NOMO-1 treated with dmso at 0.1 percent for 144 hours (cell line): ENCODE results near the gene NT5DC1.
"Not testable (repeated sequence)": the region's sequence is repeated elsewhere in the genome, so short reads cannot be mapped to it uniquely, and the experiment has no call there.

Source experiments
- DNase-seq: peaks from one replicate; lab custom pipeline; 2025; ENCODE audit not compliant: unreplicated experiment; lab: John Stamatoyannopoulos, UW

NT5DC1 gene

DNA sequence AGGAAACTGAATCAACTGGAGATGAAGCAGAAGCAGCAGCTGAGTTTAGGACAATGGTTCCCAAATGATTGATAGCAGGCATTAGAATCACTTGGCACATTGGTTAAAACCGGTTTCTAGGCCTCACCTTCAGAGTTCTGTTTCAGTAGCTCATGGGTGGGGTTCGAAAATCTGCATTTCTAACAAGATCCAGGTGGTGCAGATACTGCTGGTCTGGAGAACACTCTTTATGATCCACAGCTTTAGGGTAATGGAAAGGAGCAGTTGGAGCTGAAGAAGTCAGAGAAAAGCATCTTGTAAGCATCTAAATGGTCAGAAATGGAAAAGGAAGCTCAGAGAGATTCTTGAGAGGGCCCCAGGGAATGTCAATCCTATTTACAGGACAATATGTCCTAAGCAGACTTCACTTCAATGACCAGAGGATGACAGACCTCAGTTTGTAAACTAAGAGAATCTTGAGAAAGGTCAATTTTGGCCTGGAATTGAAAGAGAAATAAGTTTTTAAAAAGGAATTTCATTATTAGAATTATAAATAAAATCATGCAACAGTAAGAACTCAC is 170.6 kb downstream of the NT5DC1 start:
- no peak for DNase-seq

- no peak for DNase-seq
Measured at GRCh38 chr6:116277124-116277523, 176.5 kb downstream of the NT5DC1 start.

DNA sequence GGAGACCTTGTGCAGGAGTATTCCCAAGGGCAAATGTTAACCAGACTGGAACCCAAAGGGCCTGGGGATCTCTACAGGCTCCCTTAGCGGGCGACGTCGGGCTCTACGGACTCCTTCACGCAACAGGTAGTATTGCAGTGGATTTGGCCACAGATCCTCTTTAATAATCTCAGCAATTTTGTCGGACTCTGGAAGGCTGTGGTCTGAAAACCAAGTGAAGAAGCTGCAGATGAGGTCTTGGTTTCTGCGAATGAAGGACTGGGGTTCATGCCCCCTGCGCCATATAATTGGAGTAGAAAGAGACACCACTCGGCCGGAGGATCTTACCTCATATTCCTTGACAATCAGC is 177.8 kb downstream of the NT5DC1 start:
- no peak for DNase-seq

GRCh38 chr6:116278854-116279231 is 178.2 kb downstream of the NT5DC1 start:
- DNase-seq, result no peak

DNA sequence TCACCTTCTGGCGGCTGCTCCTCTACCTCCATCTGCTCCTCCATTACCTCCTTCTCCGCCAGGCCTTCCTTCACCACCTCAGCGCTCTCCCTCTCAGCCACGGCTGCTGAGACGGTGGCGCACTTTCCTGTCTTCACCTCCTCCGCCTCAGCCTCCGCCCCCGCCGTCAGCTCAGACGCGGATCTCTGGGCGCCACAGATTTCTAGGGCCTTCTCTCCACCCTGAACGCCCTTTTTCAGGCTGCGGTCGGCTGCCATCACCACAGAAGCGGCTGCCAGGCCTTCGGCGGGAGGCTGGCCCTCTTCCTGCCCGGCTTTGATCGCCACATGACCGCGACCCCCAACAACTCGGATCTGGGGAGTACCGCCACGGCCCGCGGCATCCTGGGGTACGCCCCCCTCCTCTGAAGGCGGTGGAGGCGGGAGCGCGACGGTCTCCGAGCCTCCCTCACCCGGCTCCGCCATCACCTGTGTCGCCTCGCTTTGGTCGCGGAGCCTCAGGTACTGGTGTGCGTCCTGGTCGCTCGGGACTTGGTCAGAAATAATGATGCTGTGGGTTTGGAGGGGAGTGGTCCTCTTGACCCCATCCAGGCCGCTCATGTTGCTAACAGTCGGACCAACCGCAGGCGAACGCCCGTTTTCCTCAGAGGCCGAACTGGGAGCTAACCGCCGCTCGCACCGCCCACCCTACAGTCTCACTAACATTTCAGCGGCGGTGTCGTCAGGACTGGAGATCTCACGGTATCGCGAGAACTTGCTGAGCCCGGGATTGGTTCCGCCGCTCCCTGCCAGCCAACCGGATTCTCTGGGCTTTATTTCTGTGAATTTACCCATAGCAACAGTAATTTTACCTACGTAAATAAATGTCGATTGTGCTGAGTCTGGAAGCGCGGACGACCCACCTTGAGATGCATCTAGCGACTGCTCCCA is 178.8 kb downstream of the NT5DC1 start, which contains the start of gene TSPYL1:
TSS of gene TSPYL1 (minus strand) at position 699 of the 929 bp plus-strand sequence. CDS start at position 599, 100 bp downstream.
- DNase-seq, result peak; percentile 92

- no peak for DNase-seq
Measured at GRCh38 chr6:116280161-116280932, 179.7 kb downstream of the NT5DC1 start.

GRCh38 chr6:116280933-116281316 is 180.3 kb downstream of the NT5DC1 start:
- no peak for DNase-seq

DNA sequence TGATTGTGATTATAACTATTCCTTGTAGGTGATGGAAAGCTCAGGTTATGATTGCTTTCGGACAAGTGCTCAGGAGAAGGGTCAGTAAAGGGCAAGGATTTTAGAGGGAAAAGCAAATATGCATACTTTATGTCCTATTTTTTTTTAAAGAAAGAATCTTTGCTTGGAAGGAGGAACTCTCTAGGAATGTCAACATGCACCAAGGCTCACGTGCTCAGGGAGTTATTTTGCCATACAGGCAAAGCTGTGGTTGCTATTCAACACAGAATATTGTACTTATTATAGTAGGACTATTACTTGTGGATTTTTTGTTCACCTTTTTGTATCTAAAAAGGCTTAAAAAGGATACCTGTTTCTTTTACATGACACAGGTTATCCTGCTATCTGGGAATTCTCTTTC is 182.0 kb downstream of the NT5DC1 start:
- DNase-seq, result no peak

- DNase-seq, result no peak
Measured at GRCh38 chr6:116283191-116283590, 182.5 kb downstream of the NT5DC1 start.

DNA sequence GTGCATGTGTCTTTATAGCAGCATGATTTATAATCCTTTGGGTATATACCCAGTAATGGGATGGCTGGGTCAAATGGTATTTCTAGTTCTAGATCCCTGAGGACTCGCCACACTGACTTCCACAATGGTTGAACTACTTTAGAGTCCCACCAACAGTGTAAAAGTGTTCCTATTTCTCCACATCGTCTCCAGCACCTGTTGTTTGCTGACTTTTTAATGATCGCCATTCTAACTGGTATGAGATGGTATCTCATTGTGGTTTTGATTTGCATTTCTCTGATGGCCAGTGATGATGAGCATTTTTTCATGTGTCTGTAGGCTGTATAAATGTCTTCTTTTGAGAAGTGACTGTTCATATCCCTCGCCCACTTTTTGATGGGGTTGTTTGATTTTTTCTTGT is 184.3 kb downstream of the NT5DC1 start:
- DNase-seq, result not testable (repeated sequence)

DNA sequence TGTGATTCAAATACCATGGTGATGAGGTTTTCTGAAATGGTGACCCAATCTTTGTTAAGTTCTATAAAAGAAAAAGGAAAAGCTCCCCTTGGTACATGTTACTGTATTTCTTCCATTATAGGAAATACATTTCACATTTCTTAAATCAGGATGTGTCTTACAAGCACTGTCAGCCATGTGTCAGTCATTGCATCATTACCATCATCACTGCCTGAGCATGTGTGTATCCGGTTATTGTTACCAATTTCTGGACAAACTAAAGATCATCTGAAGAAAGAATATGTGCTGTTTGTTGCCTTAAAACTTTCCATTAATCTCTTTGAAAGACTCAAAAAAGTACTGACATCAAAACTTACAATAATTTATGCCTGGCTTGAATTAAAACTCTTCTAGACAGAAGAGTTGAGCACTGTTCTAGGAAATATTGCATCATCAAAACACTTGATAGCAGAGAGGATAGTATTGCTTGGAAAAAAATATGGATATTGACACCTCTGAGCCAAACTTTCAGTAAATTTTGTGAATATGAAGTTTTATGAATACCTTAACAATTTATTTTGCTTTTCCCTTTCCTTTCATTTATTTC is 186.2 kb downstream of the NT5DC1 start:
- no peak for DNase-seq

- no peak for DNase-seq
Measured at GRCh38 chr6:116287689-116288282, 187.1 kb downstream of the NT5DC1 start.

GRCh38 chr6:116289876-116290275 is 189.2 kb downstream of the NT5DC1 start:
- no peak for DNase-seq

- no peak for DNase-seq
Measured at GRCh38 chr6:116290799-116291198, 190.1 kb downstream of the NT5DC1 start.

DNA sequence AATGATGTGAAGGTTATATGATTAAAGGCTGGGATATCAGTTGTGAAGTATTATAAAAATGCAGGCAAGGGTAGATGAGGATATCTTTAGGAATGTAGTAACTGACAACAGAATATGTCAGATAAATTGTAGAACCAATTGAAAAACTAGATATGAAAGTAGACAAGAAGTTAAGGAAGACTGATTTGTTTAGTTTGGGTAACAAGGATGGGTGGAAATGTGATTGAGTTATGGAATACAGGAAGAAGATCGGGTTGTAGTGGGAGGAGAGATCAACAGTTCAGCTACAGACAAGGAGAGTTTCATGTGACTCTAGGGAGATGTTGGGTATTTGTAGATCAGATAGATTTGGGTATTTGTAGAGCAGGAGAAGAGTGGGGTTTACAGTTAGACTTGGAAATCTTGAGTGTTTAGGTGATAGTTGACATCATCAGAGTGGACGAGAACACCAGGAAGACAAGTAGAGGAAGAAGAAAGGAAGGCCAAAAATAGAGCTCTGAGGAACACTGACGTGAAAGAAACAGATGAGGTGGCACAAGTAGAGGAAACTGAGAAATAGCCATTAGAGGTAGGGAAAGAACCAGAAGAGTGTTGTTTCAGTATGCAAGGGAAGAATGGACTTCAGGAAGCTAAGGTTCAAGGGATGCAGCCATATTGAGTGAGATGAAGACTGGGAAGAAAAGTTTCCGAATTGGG is 191.2 kb downstream of the NT5DC1 start:
- DNase-seq, result no peak

- DNase-seq, result no peak
Measured at GRCh38 chr6:116292553-116292952, 191.9 kb downstream of the NT5DC1 start.

- DNase-seq, result no peak
Measured at GRCh38 chr6:116298273-116298672, 197.6 kb downstream of the NT5DC1 start.

GRCh38 chr6:116298973-116299372 is 198.3 kb downstream of the NT5DC1 start:
- no peak for DNase-seq
